Stimulated activated effector memory CD8-positive, alpha-beta T cell treated with anti-CD3 and anti-CD28 coated beads, Interleukin-12 subunit alpha, Interleukin-12 subunit beta, amount 100 ng/mL, for 72 hours (primary cell): ENCODE results near the gene DDAH1.

Experiments
- ATAC-seq: fragments of 150-1000 bp; cut with Tn5 transposase; 2 replicates; pipeline ENCODE4 v1.10.0; 2021
- DNase-seq, 2 donors: peaks; one replicate each; pipeline ENCODE4 v3.0.0; 2021 to 2022; ENCODE audit warnings: low spot score in 2 of 2
- H3K27ac Mint-ChIP-seq: one replicate; pipeline ENCODE4 v1.8.0; 2022; ENCODE audit warnings: mild to moderate bottlenecking, mixed read lengths
- H3K36me3 Mint-ChIP-seq: one replicate; pipeline ENCODE4 v1.8.0; 2022; ENCODE audit warnings: mild to moderate bottlenecking, mixed read lengths
- H3K4me1 Mint-ChIP-seq: one replicate; pipeline ENCODE4 v1.8.0; 2022; ENCODE audit warnings: mixed read lengths
- H3K4me3 Mint-ChIP-seq: one replicate; pipeline ENCODE4 v1.8.0; 2022; ENCODE audit warnings: mild to moderate bottlenecking, mixed read lengths
- H3K9me3 Mint-ChIP-seq: one replicate; pipeline ENCODE4 v1.8.0; 2022; ENCODE audit warnings: mixed read lengths

The DDAH1 gene

GRCh38 chr1:85428471-85429089 lies 36.4 kb downstream of the DDAH1 start:
- no peak overlapping the region for H3K27ac Mint-ChIP-seq
- H3K36me3 Mint-ChIP-seq, result no peaks in the 10 kb centered on the region
- ATAC-seq (no peak), DNase-seq (no peak)
- no peak overlapping the region for H3K4me3 Mint-ChIP-seq
- H3K9me3 Mint-ChIP-seq, result peaks cover 2% of the 10 kb centered on the region
- no peaks in the 10 kb centered on the region for H3K4me1 Mint-ChIP-seq

- Mint-ChIP-seq H3K27ac (no peak overlapping the region), H3K4me1 (no peaks in the 10 kb centered on the region), H3K4me3 (no peak overlapping the region), H3K9me3 (peaks cover 2% of the 10 kb centered on the region), H3K36me3 (no peaks in the 10 kb centered on the region)
- no peak for ATAC-seq
- DNase-seq, result no peak
These were observed 37.1 kb downstream of the DDAH1 start for GRCh38 chr1:85427849-85428248.

GRCh38 chr1:85427331-85427730 lies 37.6 kb downstream of the DDAH1 start:
- Mint-ChIP-seq H3K9me3 (peaks cover 2% of the 10 kb centered on the region), H3K36me3 (no peaks in the 10 kb centered on the region), H3K27ac (no peak overlapping the region), H3K4me1 (no peaks in the 10 kb centered on the region), H3K4me3 (no peak overlapping the region)
- ATAC-seq (no peak), DNase-seq (no peak)

- Mint-ChIP-seq H3K36me3 (no peaks in the 10 kb centered on the region), H3K4me1 (no peaks in the 10 kb centered on the region), H3K9me3 (peaks cover 3% of the 10 kb centered on the region), H3K4me3 (no peak overlapping the region), H3K27ac (no peak overlapping the region)
- DNase-seq (no peak), ATAC-seq (no peak)
These were observed 43.8 kb downstream of the DDAH1 start for GRCh38 chr1:85421179-85421578.

GRCh38 chr1:85420199-85420598 lies 44.8 kb downstream of the DDAH1 start:
- Mint-ChIP-seq H3K4me3 (no peak overlapping the region), H3K36me3 (no peaks in the 10 kb centered on the region), H3K9me3 (peaks cover 3% of the 10 kb centered on the region), H3K4me1 (no peaks in the 10 kb centered on the region), H3K27ac (no peak overlapping the region)
- ATAC-seq (no peak), DNase-seq (no peak)

- H3K36me3 Mint-ChIP-seq, result no peaks in the 10 kb centered on the region
- no peak for ATAC-seq
- H3K9me3 Mint-ChIP-seq, result peaks cover 3% of the 10 kb centered on the region
- DNase-seq, result no peak
- no peak overlapping the region for H3K27ac Mint-ChIP-seq
- no peak overlapping the region for H3K4me3 Mint-ChIP-seq
- no peaks in the 10 kb centered on the region for H3K4me1 Mint-ChIP-seq
These were observed 47.1 kb downstream of the DDAH1 start for GRCh38 chr1:85417876-85418275.

GRCh38 chr1:85417017-85417416 lies 47.9 kb downstream of the DDAH1 start:
- H3K4me3 Mint-ChIP-seq, result no peak overlapping the region
- no peaks in the 10 kb centered on the region for H3K36me3 Mint-ChIP-seq
- ATAC-seq (no peak), DNase-seq (no peak)
- H3K9me3 Mint-ChIP-seq, result peaks cover 3% of the 10 kb centered on the region
- no peaks in the 10 kb centered on the region for H3K4me1 Mint-ChIP-seq
- no peak overlapping the region for H3K27ac Mint-ChIP-seq

GRCh38 chr1:85413169-85413568 lies 51.8 kb downstream of the DDAH1 start:
- H3K9me3 Mint-ChIP-seq, result no peaks in the 10 kb centered on the region
- no peak for DNase-seq
- no peaks in the 10 kb centered on the region for H3K36me3 Mint-ChIP-seq
- no peak for ATAC-seq
- no peaks in the 10 kb centered on the region for H3K4me1 Mint-ChIP-seq
- no peak overlapping the region for H3K4me3 Mint-ChIP-seq
- no peak overlapping the region for H3K27ac Mint-ChIP-seq

- H3K4me1 Mint-ChIP-seq, result no peaks in the 10 kb centered on the region
- H3K4me3 Mint-ChIP-seq, result no peak overlapping the region
- H3K9me3 Mint-ChIP-seq, result no peaks in the 10 kb centered on the region
- no peak for ATAC-seq
- no peak for DNase-seq
- H3K27ac Mint-ChIP-seq, result no peak overlapping the region
- H3K36me3 Mint-ChIP-seq, result no peaks in the 10 kb centered on the region
These were observed 53.2 kb downstream of the DDAH1 start for GRCh38 chr1:85411567-85412305.

- Mint-ChIP-seq H3K27ac (no peak overlapping the region), H3K9me3 (no peaks in the 10 kb centered on the region), H3K4me3 (no peak overlapping the region), H3K36me3 (no peaks in the 10 kb centered on the region), H3K4me1 (no peaks in the 10 kb centered on the region)
- ATAC-seq (no peak), DNase-seq (no peak)
These were observed 55.4 kb downstream of the DDAH1 start for GRCh38 chr1:85409516-85409915.

- no peak for ATAC-seq
- Mint-ChIP-seq H3K9me3 (no peaks in the 10 kb centered on the region), H3K4me1 (no peaks in the 10 kb centered on the region), H3K36me3 (no peaks in the 10 kb centered on the region), H3K27ac (no peak overlapping the region), H3K4me3 (no peak overlapping the region)
- DNase-seq, result no peak
These were observed 57.1 kb downstream of the DDAH1 start for GRCh38 chr1:85407746-85408377.

- H3K4me3 Mint-ChIP-seq, result no peak overlapping the region
- H3K4me1 Mint-ChIP-seq, result no peaks in the 10 kb centered on the region
- H3K36me3 Mint-ChIP-seq, result no peaks in the 10 kb centered on the region
- H3K27ac Mint-ChIP-seq, result no peak overlapping the region
- no peak for DNase-seq
- ATAC-seq, result no peak
- H3K9me3 Mint-ChIP-seq, result no peaks in the 10 kb centered on the region
These were observed 57.9 kb downstream of the DDAH1 start for GRCh38 chr1:85406887-85407533.

GRCh38 chr1:85406081-85406480 lies 58.9 kb downstream of the DDAH1 start:
- Mint-ChIP-seq H3K4me3 (no peak overlapping the region), H3K4me1 (no peaks in the 10 kb centered on the region), H3K27ac (no peak overlapping the region), H3K9me3 (no peaks in the 10 kb centered on the region), H3K36me3 (no peaks in the 10 kb centered on the region)
- no peak for ATAC-seq
- DNase-seq, result no peak

- DNase-seq (no peak), ATAC-seq (no peak)
- no peaks in the 10 kb centered on the region for H3K9me3 Mint-ChIP-seq
- no peak overlapping the region for H3K4me3 Mint-ChIP-seq
- no peaks in the 10 kb centered on the region for H3K36me3 Mint-ChIP-seq
- H3K4me1 Mint-ChIP-seq, result no peaks in the 10 kb centered on the region
- no peak overlapping the region for H3K27ac Mint-ChIP-seq
These were observed 60.6 kb downstream of the DDAH1 start for GRCh38 chr1:85404408-85404807.

- Mint-ChIP-seq H3K4me3 (no peak overlapping the region), H3K9me3 (no peaks in the 10 kb centered on the region), H3K27ac (no peak overlapping the region), H3K4me1 (no peaks in the 10 kb centered on the region), H3K36me3 (no peaks in the 10 kb centered on the region)
- DNase-seq (no peak), ATAC-seq (no peak)
These were observed 66.4 kb downstream of the DDAH1 start for GRCh38 chr1:85398391-85399064.
